HepG2 (cell line): ENCODE data around the gene ARHGEF4. TPM values are rescaled to one million over a fixed set of nuclear protein-coding genes. Genes with fewer than 3 reads are reported as not detected.

ENCODE experiments used
- EED ChIP-seq: sonication (generic); formaldehyde crosslinking; IDR thresholded peaks from 2 replicates; pipeline ENCODE4 v1.5.0; 2020; ENCODE audit warnings: mild to moderate bottlenecking, missing genetic modification reagents
- NFE2 ChIP-seq: sonication (generic); formaldehyde crosslinking; IDR thresholded peaks from 2 replicates; pipeline ENCODE4 v1.4.0; 2020; ENCODE audit warnings: missing genetic modification reagents
- SIN3A ChIP-seq: IDR thresholded peaks from 2 replicates; pipeline ENCODE4 v1.6.1; 2011; ENCODE audit warnings: low read depth, mild to moderate bottlenecking, control low read depth, low read length, borderline replicate concordance
- SMARCC2 ChIP-seq: fragments of 450-650 bp; IDR thresholded peaks from 2 replicates; pipeline ENCODE4 v1.6.1; 2017; ENCODE audit warnings: antibody characterized with exemption, mild to moderate bottlenecking
- SP4 ChIP-seq: sonication (generic); formaldehyde crosslinking; IDR thresholded peaks from 2 replicates; pipeline ENCODE4 v1.8.1; 2023; ENCODE audit warnings: mild to moderate bottlenecking, missing genetic modification reagents
- TCF7 ChIP-seq: sonication (generic); IDR thresholded peaks from 2 replicates; pipeline ENCODE4 v1.6.1; 2016; ENCODE audit warnings: antibody characterized with exemption, low read depth
- ZNF263 ChIP-seq: sonication (generic); formaldehyde crosslinking; IDR thresholded peaks from 2 replicates; pipeline ENCODE4 v1.4.0; 2020; ENCODE audit warnings: missing genetic modification reagents
- ZNF33A ChIP-seq: sonication (generic); formaldehyde crosslinking; IDR thresholded peaks from 2 replicates; pipeline ENCODE4 v1.5.1; 2020; ENCODE audit warnings: missing genetic modification reagents, mild to moderate bottlenecking, moderate library complexity, borderline replicate concordance
- ZNF563 ChIP-seq: sonication (generic); formaldehyde crosslinking; IDR thresholded peaks from 2 replicates; pipeline ENCODE4 v1.8.0; 2022; ENCODE audit warnings: mild to moderate bottlenecking, moderate library complexity, missing genetic modification reagents
- ZNF614 ChIP-seq: IDR thresholded peaks from 2 replicates; pipeline ENCODE4 v1.6.1; 2018; ENCODE audit warnings: missing biosample characterization, missing genetic modification reagents, inconsistent platforms, borderline replicate concordance
- polyA plus RNA-seq, 8 experiments: library from polyadenylated mRNA; depleted of rRNA in 3 of 8; stranded (reverse) in 7 of 8; unstranded in 1 of 8; fragments of >200 nt; fragmentation: Illumina TruSeq in 4 of 8; extraction: Trizol in 4 of 8; gene quantifications; 2 replicates each; pipeline versions ENCODE4 v1.2.1 to v1.2.3, GENCODE V29; 2011 to 2016; ENCODE audit warnings: low read depth in 4 of 8, missing spikeins in 1 of 8, mixed read lengths in 1 of 8; ENCODE audit not compliant: insufficient read depth in 1 of 8
- total RNA-seq, 5 experiments: library from RNA; depleted of rRNA; stranded (reverse); fragments of >200 nt; fragmentation: Illumina TruSeq; extraction: Trizol; gene quantifications; 2 replicates each; pipeline ENCODE4 v1.2.3, GENCODE V29; 2016; ENCODE audit warnings: low read depth in 1 of 5
- TF ChIP-seq, protein P1 (sequence below), 2 experiments: fragments of 450-650 bp in 1 of 2; sonication (generic) in 1 of 2; formaldehyde crosslinking in 1 of 2; IDR thresholded peaks; 2 replicates each; pipeline versions ENCODE4 v1.6.1 to v1.8.0; 2016 to 2022; ENCODE audit warnings: antibody characterized with exemption in 1 of 2, mild to moderate bottlenecking in 1 of 2, missing genetic modification reagents in 1 of 2
- TF ChIP-seq, protein P2 (sequence below): sonication (generic); formaldehyde crosslinking; IDR thresholded peaks from 2 replicates; pipeline ENCODE4 v1.8.1; 2023; ENCODE audit warnings: missing genetic modification reagents, mild to moderate bottlenecking, borderline replicate concordance
- TF ChIP-seq, protein P3 (sequence below): sonication (generic); formaldehyde crosslinking; IDR thresholded peaks from 2 replicates; pipeline ENCODE4 v1.9.0; 2022; ENCODE audit warnings: missing genetic modification reagents, mild to moderate bottlenecking, borderline replicate concordance
- TF ChIP-seq, protein P4 (sequence below): sonication (generic); formaldehyde crosslinking; IDR thresholded peaks from 2 replicates; pipeline ENCODE4 v1.8.1; 2023; ENCODE audit warnings: mild to moderate bottlenecking, inconsistent platforms, moderate library complexity, missing genetic modification reagents, borderline replicate concordance

ARHGEF4 gene
- total and polyA plus RNA-seq, 2 of the 13 experiments (the other 11 are each of a cell fraction or from before 2014, with no cell fraction given) = 0.11 to 0.13 TPM

DNA sequence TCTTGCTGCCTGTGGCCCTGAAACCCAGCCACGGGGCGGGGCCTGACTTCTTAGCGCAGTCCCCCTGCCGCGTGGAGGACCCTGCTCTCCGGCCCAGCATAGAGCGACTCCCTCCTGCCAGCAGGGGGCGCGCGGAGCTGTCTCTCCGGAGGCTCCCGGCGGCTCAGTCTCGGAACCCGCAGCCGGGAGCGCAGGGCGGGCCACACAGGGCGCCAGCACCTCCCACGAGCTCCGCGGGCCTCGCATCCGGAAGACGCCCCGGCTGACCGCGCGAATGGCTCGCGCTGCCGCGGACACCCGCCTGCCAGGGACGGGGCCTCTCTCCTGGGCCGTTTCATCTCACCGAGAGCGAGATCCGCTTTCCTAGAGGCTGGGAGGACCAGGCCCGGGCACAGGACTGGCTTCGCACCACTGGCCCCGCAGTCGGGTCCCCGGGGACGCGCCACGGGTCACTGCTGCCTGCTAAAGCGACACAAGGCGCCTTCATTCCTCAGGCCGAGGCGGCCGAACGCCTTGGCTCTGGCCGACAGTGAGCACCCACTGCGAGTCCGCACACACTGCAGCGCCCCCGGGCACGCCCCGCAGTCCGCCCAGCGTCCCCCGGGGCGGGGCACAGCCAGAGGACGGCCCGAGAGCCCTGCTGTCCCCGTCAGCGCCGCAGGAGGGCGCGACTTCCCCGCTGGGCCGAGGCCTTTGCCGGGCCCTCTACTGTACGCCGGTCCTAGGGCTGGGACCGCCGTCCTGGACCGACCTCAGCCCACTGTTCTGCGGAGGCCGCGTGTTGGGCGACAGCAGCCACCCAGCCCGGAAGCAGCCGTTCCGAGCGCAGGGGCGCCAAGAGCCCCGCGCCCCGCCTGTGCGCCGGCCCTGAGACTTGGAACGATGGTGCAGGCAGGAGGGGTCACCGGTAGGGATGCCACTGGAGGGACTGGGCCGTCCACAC is 39.0 kb upstream of the ARHGEF4 start (continued):
- TF ChIP-seq, protein P1, sequence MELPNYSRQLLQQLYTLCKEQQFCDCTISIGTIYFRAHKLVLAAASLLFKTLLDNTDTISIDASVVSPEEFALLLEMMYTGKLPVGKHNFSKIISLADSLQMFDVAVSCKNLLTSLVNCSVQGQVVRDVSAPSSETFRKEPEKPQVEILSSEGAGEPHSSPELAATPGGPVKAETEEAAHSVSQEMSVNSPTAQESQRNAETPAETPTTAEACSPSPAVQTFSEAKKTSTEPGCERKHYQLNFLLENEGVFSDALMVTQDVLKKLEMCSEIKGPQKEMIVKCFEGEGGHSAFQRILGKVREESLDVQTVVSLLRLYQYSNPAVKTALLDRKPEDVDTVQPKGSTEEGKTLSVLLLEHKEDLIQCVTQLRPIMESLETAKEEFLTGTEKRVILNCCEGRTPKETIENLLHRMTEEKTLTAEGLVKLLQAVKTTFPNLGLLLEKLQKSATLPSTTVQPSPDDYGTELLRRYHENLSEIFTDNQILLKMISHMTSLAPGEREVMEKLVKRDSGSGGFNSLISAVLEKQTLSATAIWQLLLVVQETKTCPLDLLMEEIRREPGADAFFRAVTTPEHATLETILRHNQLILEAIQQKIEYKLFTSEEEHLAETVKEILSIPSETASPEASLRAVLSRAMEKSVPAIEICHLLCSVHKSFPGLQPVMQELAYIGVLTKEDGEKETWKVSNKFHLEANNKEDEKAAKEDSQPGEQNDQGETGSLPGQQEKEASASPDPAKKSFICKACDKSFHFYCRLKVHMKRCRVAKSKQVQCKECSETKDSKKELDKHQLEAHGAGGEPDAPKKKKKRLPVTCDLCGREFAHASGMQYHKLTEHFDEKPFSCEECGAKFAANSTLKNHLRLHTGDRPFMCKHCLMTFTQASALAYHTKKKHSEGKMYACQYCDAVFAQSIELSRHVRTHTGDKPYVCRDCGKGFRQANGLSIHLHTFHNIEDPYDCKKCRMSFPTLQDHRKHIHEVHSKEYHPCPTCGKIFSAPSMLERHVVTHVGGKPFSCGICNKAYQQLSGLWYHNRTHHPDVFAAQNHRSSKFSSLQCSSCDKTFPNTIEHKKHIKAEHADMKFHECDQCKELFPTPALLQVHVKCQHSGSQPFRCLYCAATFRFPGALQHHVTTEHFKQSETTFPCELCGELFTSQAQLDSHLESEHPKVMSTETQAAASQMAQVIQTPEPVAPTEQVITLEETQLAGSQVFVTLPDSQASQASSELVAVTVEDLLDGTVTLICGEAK (IDR thresholded peaks at IDR 0.05) = no peak
- TF ChIP-seq, protein P1 (CRISPR knock-in tag; IDR thresholded peaks at IDR 0.05) = peak; percentile 61; the same call in 1 of the 2 replicates
- peak; percentile 80; the same call in 1 of the 2 replicates for TF ChIP-seq ZNF563 (CRISPR knock-in tag)
- TF ChIP-seq, protein P2, sequence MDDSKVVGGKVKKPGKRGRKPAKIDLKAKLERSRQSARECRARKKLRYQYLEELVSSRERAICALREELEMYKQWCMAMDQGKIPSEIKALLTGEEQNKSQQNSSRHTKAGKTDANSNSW (CRISPR knock-in tag) = peak; percentile 40; the same call in 1 of the 2 replicates
- peak; percentile 83 for TF ChIP-seq SP4 (CRISPR knock-in tag)
- TF ChIP-seq ZNF33A = no peak
- TF ChIP-seq, protein P3, sequence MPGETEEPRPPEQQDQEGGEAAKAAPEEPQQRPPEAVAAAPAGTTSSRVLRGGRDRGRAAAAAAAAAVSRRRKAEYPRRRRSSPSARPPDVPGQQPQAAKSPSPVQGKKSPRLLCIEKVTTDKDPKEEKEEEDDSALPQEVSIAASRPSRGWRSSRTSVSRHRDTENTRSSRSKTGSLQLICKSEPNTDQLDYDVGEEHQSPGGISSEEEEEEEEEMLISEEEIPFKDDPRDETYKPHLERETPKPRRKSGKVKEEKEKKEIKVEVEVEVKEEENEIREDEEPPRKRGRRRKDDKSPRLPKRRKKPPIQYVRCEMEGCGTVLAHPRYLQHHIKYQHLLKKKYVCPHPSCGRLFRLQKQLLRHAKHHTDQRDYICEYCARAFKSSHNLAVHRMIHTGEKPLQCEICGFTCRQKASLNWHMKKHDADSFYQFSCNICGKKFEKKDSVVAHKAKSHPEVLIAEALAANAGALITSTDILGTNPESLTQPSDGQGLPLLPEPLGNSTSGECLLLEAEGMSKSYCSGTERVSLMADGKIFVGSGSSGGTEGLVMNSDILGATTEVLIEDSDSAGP (CRISPR knock-in tag) = peak; percentile 92
- TF ChIP-seq SIN3A = no peak
- 0 out of 2 replicates have a peak, but pooled peaks have one; percentile 31 for TF ChIP-seq ZNF263 (CRISPR knock-in tag)
- TF ChIP-seq ZNF614 = no peak
- no peak for TF ChIP-seq NFE2 (CRISPR knock-in tag)
- peak; percentile 74; the same call in 1 of the 2 replicates for TF ChIP-seq EED (CRISPR knock-in tag)
- no peak for TF ChIP-seq SMARCC2
- TF ChIP-seq, protein P4, sequence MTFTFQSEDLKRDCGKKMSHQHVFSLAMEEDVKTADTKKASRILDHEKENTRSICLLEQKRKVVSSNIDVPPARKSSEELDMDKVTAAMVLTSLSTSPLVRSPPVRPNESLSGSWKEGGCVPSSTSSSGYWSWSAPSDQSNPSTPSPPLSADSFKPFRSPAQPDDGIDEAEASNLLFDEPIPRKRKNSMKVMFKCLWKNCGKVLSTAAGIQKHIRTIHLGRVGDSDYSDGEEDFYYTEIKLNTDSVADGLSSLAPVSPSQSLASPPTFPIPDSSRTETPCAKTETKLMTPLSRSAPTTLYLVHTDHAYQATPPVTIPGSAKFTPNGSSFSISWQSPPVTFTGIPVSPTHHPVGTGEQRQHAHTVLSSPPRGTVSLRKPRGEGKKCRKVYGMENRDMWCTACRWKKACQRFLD (CRISPR knock-in tag) = peak; percentile 46; the same call in 1 of the 2 replicates
- TF ChIP-seq TCF7 = no peak
